ENCODE data around the gene SARDH.

SARDH gene

GRCh38 chr9:133732639-133733408 is 5.3 kb downstream of the SARDH start:
- no peak for DNase-seq

- DNase-seq = peak; percentile 88
These were observed 6.1 kb downstream of the SARDH start for GRCh38 chr9:133731876-133732638.

GRCh38 chr9:133730994-133731715 is 7.0 kb downstream of the SARDH start:
- no peak for DNase-seq

GRCh38 chr9:133729617-133730281 is 8.4 kb downstream of the SARDH start:
- DNase-seq = no peak

- DNase-seq = no peak
These were observed 9.1 kb downstream of the SARDH start for GRCh38 chr9:133728856-133729616.

- no peak for DNase-seq
These were observed 10.2 kb downstream of the SARDH start for GRCh38 chr9:133727876-133728441.

GRCh38 chr9:133727277-133727875 is 10.8 kb downstream of the SARDH start:
- no peak for DNase-seq

GRCh38 chr9:133726401-133727276 is 11.5 kb downstream of the SARDH start:
- DNase-seq = peak; percentile 58

- DNase-seq = no peak
These were observed 12.3 kb downstream of the SARDH start for GRCh38 chr9:133725886-133726285.

GRCh38 chr9:133718563-133719315 is 19.4 kb downstream of the SARDH start:
- DNase-seq = no peak

GRCh38 chr9:133717113-133718031 is 20.8 kb downstream of the SARDH start:
- no peak for DNase-seq

- DNase-seq = no peak
These were observed 21.5 kb downstream of the SARDH start for GRCh38 chr9:133716564-133717112.

GRCh38 chr9:133715866-133716563 is 22.1 kb downstream of the SARDH start:
- peak; percentile 3 for DNase-seq

GRCh38 chr9:133715295-133715865 is 22.8 kb downstream of the SARDH start:
- DNase-seq = no peak

- no peak for DNase-seq
These were observed 23.4 kb downstream of the SARDH start for GRCh38 chr9:133714606-133715294.

- DNase-seq = no peak
These were observed 24.1 kb downstream of the SARDH start for GRCh38 chr9:133713960-133714495.
